TTC549 (cell line): ENCODE measurements around the gene STT3A.
A peak's percentile ranks its signal among the peaks of the same experiment; 100 is the strongest.
"Not testable (repeated sequence)": the region's sequence is repeated elsewhere in the genome, so short reads cannot be mapped to it uniquely, and the experiment has no call there.

ENCODE experiments used
- FAIRE-seq: peaks from 2 replicates; lab custom pipeline; 2012; peaks lifted over from hg19 to GRCh38; lab: Jason Lieb, UNC

The STT3A gene

GRCh38 chr11:125592305-125593113 lies at the start of gene STT3A:
Gene STT3A, plus strand, starts transcription at chr11:125592852. Its CDS starts 3,064 bp downstream, at chr11:125595916.
- peak; percentile 97 for FAIRE-seq

- no peak for FAIRE-seq
These were observed 41.9 kb upstream of the STT3A start for GRCh38 chr11:125550780-125551179.

- FAIRE-seq: no peak
These were observed 40.8 kb upstream of the STT3A start for GRCh38 chr11:125551835-125552342.

- FAIRE-seq: no peak
These were observed 39.7 kb upstream of the STT3A start for GRCh38 chr11:125552927-125553326.

- no peak for FAIRE-seq
These were observed 39.3 kb upstream of the STT3A start for GRCh38 chr11:125553357-125553756.

- no peak for FAIRE-seq
These were observed 38.6 kb upstream of the STT3A start for GRCh38 chr11:125554038-125554437.

GRCh38 chr11:125559888-125560287 lies 32.8 kb upstream of the STT3A start:
- no peak for FAIRE-seq

GRCh38 chr11:125561924-125562323 lies 30.7 kb upstream of the STT3A start:
- FAIRE-seq: no peak

GRCh38 chr11:125562430-125562829 lies 30.2 kb upstream of the STT3A start:
- FAIRE-seq: no peak

- no peak for FAIRE-seq
These were observed 28.3 kb upstream of the STT3A start for GRCh38 chr11:125564357-125564756.

- FAIRE-seq: no peak
These were observed 26.4 kb upstream of the STT3A start for GRCh38 chr11:125566235-125566634.

- FAIRE-seq: no peak
These were observed 23.4 kb upstream of the STT3A start, which contains the start of gene EI24 for GRCh38 chr11:125568970-125569914. Gene EI24, plus strand, starts transcription at chr11:125569477. Its CDS starts 3,051 bp downstream, at chr11:125572528.

- no peak for FAIRE-seq
These were observed 22.6 kb upstream of the STT3A start for GRCh38 chr11:125569915-125570621.

- no peak for FAIRE-seq
These were observed 21.7 kb upstream of the STT3A start for GRCh38 chr11:125570952-125571351.

- no peak for FAIRE-seq
These were observed 19.7 kb upstream of the STT3A start for GRCh38 chr11:125572916-125573315.

- FAIRE-seq: not testable (repeated sequence)
These were observed 15.5 kb upstream of the STT3A start for GRCh38 chr11:125577181-125577580.

- FAIRE-seq: no peak
These were observed 13.9 kb upstream of the STT3A start for GRCh38 chr11:125578783-125579182.

GRCh38 chr11:125579811-125580210 lies 12.8 kb upstream of the STT3A start:
- no peak for FAIRE-seq

GRCh38 chr11:125583496-125583895 lies 9.2 kb upstream of the STT3A start:
- no peak for FAIRE-seq

- FAIRE-seq: no peak
These were observed 7.2 kb upstream of the STT3A start for GRCh38 chr11:125585487-125585886.

- FAIRE-seq: no peak
These were observed 6.0 kb upstream of the STT3A start for GRCh38 chr11:125586623-125587022.

GRCh38 chr11:125587480-125587879 lies 5.2 kb upstream of the STT3A start:
- no peak for FAIRE-seq
